ENCODE results near the gene ITGB3BP. TPM values are rescaled to one million over a fixed set of nuclear protein-coding genes. Genes with fewer than 3 reads are reported as not detected.
"Not testable (repeated sequence)": the region's sequence is repeated elsewhere in the genome, so short reads cannot be mapped to it uniquely, and the experiment has no call there.

ITGB3BP gene
- total RNA-seq, 3 donors from 2014 or later (not counting 1 experiment from before 2014, with no cell fraction given), result 20.7 to 29.8 (median 21.3) TPM

- Histone ChIP-seq H3K4me3 (ENCODE audit: low read length) (no peak overlapping the region), H3K4me1 (ENCODE audit: control insufficient read depth, insufficient read depth, low read length) (no peaks in the 10 kb centered on the region), H3K27ac (ENCODE audit: low read length) (no peak overlapping the region), H3K9me3 (ENCODE audit: control insufficient read depth, insufficient read depth, low read length) (no peaks in the 10 kb centered on the region), H3K27me3 (ENCODE audit: control insufficient read depth, insufficient read depth, low read length) (no peaks in the 10 kb centered on the region), H3K36me3 (ENCODE audit: control insufficient read depth, insufficient read depth, low read length) (no peaks in the 10 kb centered on the region)
- DNase-seq (no peak), ATAC-seq (no peak)
- Mint-ChIP-seq H3K27ac (no peak overlapping the region), H3K4me1 (no peaks in the 10 kb centered on the region), H3K9me3 (no peaks in the 10 kb centered on the region), H3K27me3 (ENCODE audit: low read depth in 2 of 2) (no peaks in the 10 kb centered on the region), H3K36me3 (no peaks in the 10 kb centered on the region), H3K4me3 (no peak overlapping the region)
- WGBS (ENCODE audit: insufficient coverage), result 100% methylated on average over 1 of the region's 2 CpGs
- intact Hi-C loops (cut with micrococcal nuclease), result no loop called here
- TF ChIP-seq, protein P1, sequence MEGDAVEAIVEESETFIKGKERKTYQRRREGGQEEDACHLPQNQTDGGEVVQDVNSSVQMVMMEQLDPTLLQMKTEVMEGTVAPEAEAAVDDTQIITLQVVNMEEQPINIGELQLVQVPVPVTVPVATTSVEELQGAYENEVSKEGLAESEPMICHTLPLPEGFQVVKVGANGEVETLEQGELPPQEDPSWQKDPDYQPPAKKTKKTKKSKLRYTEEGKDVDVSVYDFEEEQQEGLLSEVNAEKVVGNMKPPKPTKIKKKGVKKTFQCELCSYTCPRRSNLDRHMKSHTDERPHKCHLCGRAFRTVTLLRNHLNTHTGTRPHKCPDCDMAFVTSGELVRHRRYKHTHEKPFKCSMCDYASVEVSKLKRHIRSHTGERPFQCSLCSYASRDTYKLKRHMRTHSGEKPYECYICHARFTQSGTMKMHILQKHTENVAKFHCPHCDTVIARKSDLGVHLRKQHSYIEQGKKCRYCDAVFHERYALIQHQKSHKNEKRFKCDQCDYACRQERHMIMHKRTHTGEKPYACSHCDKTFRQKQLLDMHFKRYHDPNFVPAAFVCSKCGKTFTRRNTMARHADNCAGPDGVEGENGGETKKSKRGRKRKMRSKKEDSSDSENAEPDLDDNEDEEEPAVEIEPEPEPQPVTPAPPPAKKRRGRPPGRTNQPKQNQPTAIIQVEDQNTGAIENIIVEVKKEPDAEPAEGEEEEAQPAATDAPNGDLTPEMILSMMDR (IDR thresholded peaks at IDR 0.05), result no peak
Observed at GRCh38 chr1:63423649-63424048, 99.4 kb downstream of the ITGB3BP start.

DNA sequence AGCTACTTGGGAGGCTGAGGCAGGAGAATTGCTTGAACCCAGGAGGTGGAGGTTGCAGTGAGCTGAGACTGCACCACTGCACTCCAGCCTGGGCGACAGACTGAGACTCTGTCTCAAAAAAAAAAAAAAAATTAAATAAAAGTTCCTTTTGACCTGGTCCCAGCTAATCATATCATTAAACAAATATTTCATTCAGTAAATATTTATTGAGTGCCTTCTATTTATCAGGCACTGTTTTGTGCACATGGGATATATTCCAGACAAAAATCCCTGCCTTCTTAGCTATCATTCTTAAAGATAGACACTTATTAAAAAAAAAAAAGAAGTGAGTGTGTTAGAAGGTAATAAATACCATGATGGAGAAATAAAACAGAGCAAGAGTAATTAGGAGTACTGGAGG, 102.3 kb downstream of the ITGB3BP start:
- intact Hi-C loops (cut with micrococcal nuclease), result not testable (repeated sequence)

GRCh38 chr1:63418101-63418500, 104.9 kb downstream of the ITGB3BP start:
- ATAC-seq (no peak), DNase-seq (no peak)
- Mint-ChIP-seq H3K9me3 (no peaks in the 10 kb centered on the region), H3K4me1 (no peaks in the 10 kb centered on the region), H3K36me3 (no peaks in the 10 kb centered on the region), H3K27me3 (ENCODE audit: low read depth in 2 of 2) (no peaks in the 10 kb centered on the region), H3K4me3 (no peak overlapping the region), H3K27ac (no peak overlapping the region)
- peaks cover 10% of the 10 kb centered on the region for H3K36me3 ChIP-seq (ENCODE audit: control insufficient read depth, insufficient read depth, low read length)
- intact Hi-C loops (cut with micrococcal nuclease), result no loop called here
- H3K4me3 ChIP-seq (ENCODE audit: low read length), result no peak overlapping the region
- no peak overlapping the region for H3K27ac ChIP-seq (ENCODE audit: low read length)
- H3K9me3 ChIP-seq (ENCODE audit: control insufficient read depth, insufficient read depth, low read length), result no peaks in the 10 kb centered on the region
- H3K4me1 ChIP-seq (ENCODE audit: control insufficient read depth, insufficient read depth, low read length), result no peaks in the 10 kb centered on the region
- TF ChIP-seq, protein P1 (IDR thresholded peaks at IDR 0.05), result no peak
- no peaks in the 10 kb centered on the region for H3K27me3 ChIP-seq (ENCODE audit: control insufficient read depth, insufficient read depth, low read length)

More for the DNA sequence above, 102.3 kb downstream of the ITGB3BP start:
- not testable (repeated sequence) for H3K4me1 ChIP-seq (ENCODE audit: control insufficient read depth, insufficient read depth, low read length); H3K27me3 Mint-ChIP-seq (ENCODE audit: low read depth in 2 of 2); H3K36me3 ChIP-seq (ENCODE audit: control insufficient read depth, insufficient read depth, low read length); H3K9me3 Mint-ChIP-seq; H3K27ac Mint-ChIP-seq; H3K36me3 Mint-ChIP-seq; ATAC-seq; H3K4me1 Mint-ChIP-seq; H3K27ac ChIP-seq (ENCODE audit: low read length); H3K9me3 ChIP-seq (ENCODE audit: control insufficient read depth, insufficient read depth, low read length); H3K4me3 ChIP-seq (ENCODE audit: low read length); H3K27me3 ChIP-seq (ENCODE audit: control insufficient read depth, insufficient read depth, low read length); H3K4me3 Mint-ChIP-seq; DNase-seq
- no CpG with 5 or more reads among the region's 1 CpG for WGBS (ENCODE audit: insufficient coverage)

- Histone ChIP-seq H3K4me1 (ENCODE audit: control insufficient read depth, insufficient read depth, low read length) (no peaks in the 10 kb centered on the region), H3K9me3 (ENCODE audit: control insufficient read depth, insufficient read depth, low read length) (no peaks in the 10 kb centered on the region), H3K27me3 (ENCODE audit: control insufficient read depth, insufficient read depth, low read length) (no peaks in the 10 kb centered on the region), H3K36me3 (ENCODE audit: control insufficient read depth, insufficient read depth, low read length) (peaks cover 20% of the 10 kb centered on the region), H3K4me3 (ENCODE audit: low read length) (no peak overlapping the region), H3K27ac (ENCODE audit: low read length) (no peak overlapping the region)
- no peaks in the 10 kb centered on the region for H3K9me3 Mint-ChIP-seq
- no peak for DNase-seq
- no peak for ATAC-seq
- no peaks in the 10 kb centered on the region for H3K27me3 Mint-ChIP-seq (ENCODE audit: low read depth in 2 of 2)
- 100% methylated on average over 3 of the region's 3 CpGs for WGBS (ENCODE audit: insufficient coverage)
- no peaks in the 10 kb centered on the region for H3K36me3 Mint-ChIP-seq
- intact Hi-C loops (cut with micrococcal nuclease), result no loop called here
- TF ChIP-seq, protein P1 (IDR thresholded peaks at IDR 0.05), result no peak
- no peak overlapping the region for H3K27ac Mint-ChIP-seq
- H3K4me3 Mint-ChIP-seq, result no peak overlapping the region
- H3K4me1 Mint-ChIP-seq, result no peaks in the 10 kb centered on the region
Observed at GRCh38 chr1:63414691-63415365, 108.2 kb downstream of the ITGB3BP start.
